Glomerular endothelial cell (primary cell): ENCODE data around the gene CTSC. TPM values are rescaled to one million over a fixed set of nuclear protein-coding genes. Genes with fewer than 3 reads are reported as not detected.

Experiments used
- DNase-seq: peaks from one replicate; pipeline ENCODE4 v3.0.0-alpha.2; 2011; ENCODE audit warnings: low read depth, low spot score; ENCODE audit errors: extremely low read depth
- total RNA-seq: library from RNA; depleted of rRNA; stranded (reverse); fragments of >200 nt; gene quantifications from 2 replicates; pipeline ENCODE4 v1.2.3, GENCODE V29; 2015

CTSC gene
- total RNA-seq, result 204 and 241 TPM in 2 replicates

- no peak for DNase-seq
Measured at GRCh38 chr11:88337181-88337986, at the start of gene CTSC. Gene CTSC (minus strand): TSS chr11:88337736. CDS start chr11:88337672, 64 bp downstream.

GRCh38 chr11:88384669-88385005 is 47.1 kb upstream of the CTSC start:
- no peak for DNase-seq

GRCh38 chr11:88384004-88384668 is 46.6 kb upstream of the CTSC start:
- DNase-seq, result no peak

- DNase-seq, result no peak
Measured at GRCh38 chr11:88383447-88383846, 45.9 kb upstream of the CTSC start.

- no peak for DNase-seq
Measured at GRCh38 chr11:88379130-88379529, 41.6 kb upstream of the CTSC start.

GRCh38 chr11:88378422-88379066 is 41.0 kb upstream of the CTSC start:
- DNase-seq, result no peak

- DNase-seq, result no peak
Measured at GRCh38 chr11:88377646-88378045, 40.1 kb upstream of the CTSC start.

GRCh38 chr11:88377144-88377543 is 39.6 kb upstream of the CTSC start:
- no peak for DNase-seq

GRCh38 chr11:88375927-88376470 is 38.5 kb upstream of the CTSC start:
- DNase-seq, result no peak

- DNase-seq, result no peak
Measured at GRCh38 chr11:88370782-88371181, 33.2 kb upstream of the CTSC start.

GRCh38 chr11:88367310-88367709 is 29.8 kb upstream of the CTSC start:
- no peak for DNase-seq

- no peak for DNase-seq
Measured at GRCh38 chr11:88363648-88364065, 26.1 kb upstream of the CTSC start.

GRCh38 chr11:88363004-88363403 is 25.5 kb upstream of the CTSC start:
- no peak for DNase-seq

GRCh38 chr11:88360141-88360540 is 22.6 kb upstream of the CTSC start:
- no peak for DNase-seq

- DNase-seq, result no peak
Measured at GRCh38 chr11:88359541-88359940, 22.0 kb upstream of the CTSC start.

GRCh38 chr11:88359114-88359513 is 21.6 kb upstream of the CTSC start:
- DNase-seq, result no peak

- no peak for DNase-seq
Measured at GRCh38 chr11:88358040-88358431, 20.5 kb upstream of the CTSC start.

GRCh38 chr11:88357323-88358039 is 19.9 kb upstream of the CTSC start:
- DNase-seq, result no peak

GRCh38 chr11:88355887-88356286 is 18.4 kb upstream of the CTSC start:
- no peak for DNase-seq

GRCh38 chr11:88354912-88355311 is 17.4 kb upstream of the CTSC start:
- no peak for DNase-seq
